ENCODE measurements around the gene PLXNA2.

Gene PLXNA2

DNA sequence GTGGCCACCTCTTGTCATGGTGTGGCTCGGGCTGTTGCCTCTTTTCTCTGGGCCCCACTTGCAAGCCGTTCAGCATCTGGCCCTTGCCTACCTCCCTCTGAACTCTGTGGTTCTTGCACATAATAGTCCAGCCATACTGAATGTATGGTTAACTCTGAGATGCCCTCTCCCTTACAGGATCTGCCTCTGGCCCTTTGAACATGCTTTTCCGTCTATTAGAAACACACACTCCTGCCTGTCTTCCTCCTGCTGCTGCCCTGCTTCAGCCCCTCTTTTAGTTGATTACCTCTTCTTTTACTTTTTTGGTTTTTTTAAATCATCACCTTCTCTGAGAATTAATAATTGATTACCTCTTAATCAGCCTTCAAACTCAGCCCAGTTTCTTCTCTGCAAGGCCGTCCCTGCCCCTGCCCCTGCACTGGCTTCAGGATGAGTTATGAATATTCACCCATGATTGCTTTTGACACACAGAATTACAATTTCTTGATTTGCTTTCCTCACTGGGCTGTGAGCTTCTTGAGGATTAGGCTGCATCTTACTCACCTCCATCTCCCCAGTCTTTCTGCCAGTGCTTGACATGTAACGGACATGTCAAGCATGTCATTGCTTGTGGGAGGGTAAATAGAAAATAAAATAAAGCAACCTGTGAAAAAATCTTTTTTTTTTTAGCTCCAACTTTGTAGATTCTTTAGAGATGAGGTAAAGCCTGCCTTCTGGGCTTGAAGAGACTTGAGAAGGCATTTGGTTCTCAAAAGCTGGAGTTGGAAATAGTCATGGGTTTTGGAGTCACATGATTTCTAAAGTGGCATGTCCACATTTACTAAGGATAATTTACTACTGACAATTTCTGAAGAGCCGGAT lies 158.3 kb downstream of the PLXNA2 start:
- no peak for DNase-seq

DNA sequence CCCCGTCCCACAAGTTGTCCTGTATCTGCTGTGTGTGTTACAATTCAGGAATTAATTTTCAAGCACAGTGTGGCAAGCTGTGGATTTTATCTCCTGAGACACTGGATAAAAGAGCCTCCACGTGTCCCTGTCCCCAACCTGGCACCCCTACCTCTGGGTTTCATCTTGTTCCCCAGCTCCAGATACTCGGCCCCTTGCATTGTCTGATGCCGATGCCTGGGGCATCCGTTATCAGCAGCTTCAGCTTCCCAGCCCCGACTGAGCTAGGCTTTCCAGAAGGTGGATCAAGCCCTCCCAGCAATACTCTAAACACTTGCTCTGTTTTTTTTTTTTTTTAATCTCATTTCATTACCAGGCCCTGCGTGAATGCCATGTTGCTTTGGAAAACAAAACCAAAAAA lies 159.4 kb downstream of the PLXNA2 start:
- no peak for DNase-seq

DNA sequence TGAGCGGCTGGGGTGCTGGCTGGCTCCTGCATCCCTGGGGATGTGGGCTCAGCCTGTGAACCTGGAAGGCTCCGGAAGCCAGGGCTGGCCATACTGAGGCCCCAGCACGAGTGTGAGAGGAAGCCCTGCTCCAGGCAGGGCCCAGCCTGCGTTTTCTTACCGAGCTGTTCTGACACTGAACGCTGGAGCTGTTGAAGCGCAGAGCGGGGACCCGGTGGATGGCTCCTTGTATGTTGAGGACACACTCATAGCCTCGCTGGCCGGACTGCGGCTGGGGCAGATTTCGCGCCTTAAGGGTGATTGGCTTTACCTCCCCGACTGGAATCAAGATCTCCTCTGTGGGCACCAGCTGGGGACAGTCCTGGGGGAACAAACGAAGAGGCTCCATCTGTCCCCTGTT lies 160.0 kb downstream of the PLXNA2 start:
- no peak for DNase-seq

DNA sequence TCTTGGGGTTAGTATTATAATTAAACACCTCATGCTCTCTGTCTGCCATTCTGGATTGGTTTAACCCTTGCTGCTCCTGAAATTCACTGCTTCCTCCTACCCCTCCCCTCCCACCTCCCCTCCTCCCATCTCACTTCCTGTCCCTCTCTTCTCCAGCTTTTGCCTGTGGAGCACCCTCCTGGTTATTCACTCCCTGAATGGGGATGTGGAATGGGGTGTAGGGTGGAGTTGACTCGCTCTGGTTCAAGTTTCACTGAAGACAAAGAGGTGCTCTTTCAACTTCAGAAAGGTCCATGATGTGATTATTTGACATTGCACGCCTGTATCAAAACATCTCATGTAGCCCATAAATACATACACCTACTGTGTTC lies 160.5 kb downstream of the PLXNA2 start:
- DNase-seq: no peak

DNA sequence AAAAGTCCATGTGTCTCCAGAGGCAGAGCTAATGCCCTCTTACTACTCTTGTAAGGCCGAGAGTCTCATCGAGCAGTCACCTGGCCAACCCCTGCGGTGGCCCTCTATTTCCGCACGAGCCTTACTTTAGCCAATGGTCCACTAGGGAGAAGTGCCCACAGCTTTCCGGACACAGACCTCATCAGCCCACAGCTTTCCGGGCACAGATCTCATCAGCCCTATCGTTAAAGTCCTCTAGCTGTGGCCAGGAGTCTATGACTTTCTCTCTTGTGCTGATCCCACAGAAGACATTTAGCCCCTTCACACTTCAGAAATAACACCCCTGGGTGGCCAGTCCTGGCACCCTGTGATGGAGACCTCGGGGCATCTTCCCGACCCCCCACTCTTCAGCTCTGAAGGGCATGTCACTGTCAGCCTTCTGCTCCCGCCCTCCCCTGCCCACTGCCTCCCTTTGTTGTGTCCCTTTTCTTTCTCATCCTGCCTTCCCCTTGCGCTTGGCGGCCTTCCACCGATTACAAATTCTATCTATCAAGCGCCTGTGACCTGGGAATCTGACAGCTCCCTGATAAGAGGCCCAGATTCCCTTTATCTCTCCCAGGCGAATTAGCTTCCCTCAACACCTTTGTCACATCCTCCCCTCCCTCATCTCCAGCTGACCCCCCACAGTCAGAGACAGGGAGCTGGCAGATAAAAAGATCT lies 161.0 kb downstream of the PLXNA2 start:
- no peak for DNase-seq

DNA sequence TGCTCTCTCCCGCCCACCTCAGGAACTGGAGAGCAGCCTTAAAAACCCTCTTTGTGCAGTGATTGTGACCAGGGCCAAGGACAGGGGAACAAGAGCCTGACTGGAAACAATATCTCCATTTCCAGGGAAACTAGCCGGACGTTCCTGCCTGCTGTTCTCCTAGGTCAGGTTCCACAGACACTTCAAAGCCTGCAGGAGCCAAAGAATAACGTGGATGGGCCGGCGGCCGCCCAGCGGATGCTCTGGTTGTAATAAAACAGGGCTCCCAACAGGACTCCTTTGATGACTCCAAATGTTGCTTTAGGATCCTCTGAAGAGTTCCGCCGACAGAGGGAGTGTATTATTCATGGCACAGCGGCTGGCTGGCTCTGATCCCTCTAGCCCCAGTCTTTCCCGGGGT lies 162.2 kb downstream of the PLXNA2 start:
- no peak for DNase-seq

DNA sequence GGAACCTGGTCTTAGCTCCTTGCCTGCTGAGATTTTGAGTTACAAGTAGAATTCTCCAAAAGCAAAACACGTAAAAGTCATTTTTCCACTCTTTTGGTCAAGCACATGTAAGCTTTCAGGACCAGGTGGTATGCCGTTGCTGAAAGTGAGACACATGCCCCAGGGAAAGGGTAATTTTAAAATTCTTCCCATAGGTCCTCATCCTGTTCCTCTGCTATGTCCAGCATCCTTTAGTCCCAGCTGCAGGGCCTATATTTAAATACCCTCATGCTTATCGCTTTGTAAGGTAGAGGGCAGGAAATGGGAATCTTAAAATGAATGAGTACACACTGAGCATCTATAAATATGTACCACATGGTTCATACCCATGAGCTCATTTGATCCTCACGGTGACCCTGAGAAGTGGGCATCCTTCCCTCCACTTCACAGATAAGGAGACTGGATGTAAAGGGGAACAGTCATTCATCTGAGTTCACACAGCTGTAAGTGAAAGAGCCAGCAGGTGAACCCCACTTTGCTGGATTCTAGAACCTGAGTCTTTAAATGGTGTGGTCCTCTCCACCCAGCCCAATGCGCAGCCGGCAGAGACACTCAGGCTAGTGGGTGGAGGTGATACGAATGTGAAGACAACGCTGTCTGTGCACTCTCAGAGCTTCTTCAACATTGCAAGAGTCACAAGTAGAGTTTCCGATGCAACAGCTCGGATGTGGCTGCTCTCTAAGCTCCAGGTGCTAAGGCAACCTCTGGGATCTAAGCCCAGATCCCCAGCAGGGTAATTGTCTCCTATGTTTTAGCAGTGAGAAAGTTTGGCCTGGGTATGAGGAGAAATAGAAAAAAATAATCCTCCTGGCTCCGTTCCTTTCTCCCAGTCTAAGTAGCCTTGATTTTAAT lies 163.5 kb downstream of the PLXNA2 start:
- no peak for DNase-seq

DNA sequence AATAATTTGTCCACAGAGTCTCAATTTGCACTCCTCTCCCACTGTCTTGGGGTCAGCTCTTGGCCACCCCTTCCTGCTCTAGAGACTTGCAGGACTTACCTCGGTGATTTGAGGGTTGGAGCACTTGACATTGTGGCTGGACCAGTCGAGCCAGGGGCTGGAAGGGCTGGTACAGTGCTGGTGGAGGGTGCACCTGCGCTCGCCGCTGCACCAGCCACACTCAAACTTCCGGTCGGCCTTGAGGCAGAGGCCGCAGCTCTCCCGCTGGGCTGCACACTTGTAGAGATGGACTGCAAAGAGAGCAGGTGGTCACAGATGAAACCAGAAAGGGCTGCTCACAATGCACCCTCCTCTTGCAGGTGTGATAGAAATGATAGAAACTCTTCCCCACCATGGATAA lies 165.0 kb downstream of the PLXNA2 start:
- no peak for DNase-seq

DNA sequence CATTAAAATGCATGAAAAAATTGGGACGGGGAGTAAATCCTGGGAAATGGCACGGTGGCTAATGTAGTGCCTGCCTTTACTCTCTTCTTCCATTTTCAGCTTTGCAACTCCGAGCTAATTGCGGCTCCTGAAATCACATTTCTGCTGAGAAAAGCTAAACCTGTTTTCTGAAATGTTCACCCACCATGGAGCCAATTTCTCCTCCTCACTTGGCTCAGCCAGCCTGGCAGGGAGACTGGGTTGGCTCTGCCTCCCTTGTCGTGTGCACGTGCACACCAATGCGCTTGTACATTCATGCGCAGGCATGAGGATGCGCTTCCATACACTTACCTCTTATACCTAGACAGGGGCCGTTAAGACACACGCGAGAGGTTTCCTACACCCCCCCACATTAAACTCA lies 165.4 kb downstream of the PLXNA2 start:
- DNase-seq: no peak

DNA sequence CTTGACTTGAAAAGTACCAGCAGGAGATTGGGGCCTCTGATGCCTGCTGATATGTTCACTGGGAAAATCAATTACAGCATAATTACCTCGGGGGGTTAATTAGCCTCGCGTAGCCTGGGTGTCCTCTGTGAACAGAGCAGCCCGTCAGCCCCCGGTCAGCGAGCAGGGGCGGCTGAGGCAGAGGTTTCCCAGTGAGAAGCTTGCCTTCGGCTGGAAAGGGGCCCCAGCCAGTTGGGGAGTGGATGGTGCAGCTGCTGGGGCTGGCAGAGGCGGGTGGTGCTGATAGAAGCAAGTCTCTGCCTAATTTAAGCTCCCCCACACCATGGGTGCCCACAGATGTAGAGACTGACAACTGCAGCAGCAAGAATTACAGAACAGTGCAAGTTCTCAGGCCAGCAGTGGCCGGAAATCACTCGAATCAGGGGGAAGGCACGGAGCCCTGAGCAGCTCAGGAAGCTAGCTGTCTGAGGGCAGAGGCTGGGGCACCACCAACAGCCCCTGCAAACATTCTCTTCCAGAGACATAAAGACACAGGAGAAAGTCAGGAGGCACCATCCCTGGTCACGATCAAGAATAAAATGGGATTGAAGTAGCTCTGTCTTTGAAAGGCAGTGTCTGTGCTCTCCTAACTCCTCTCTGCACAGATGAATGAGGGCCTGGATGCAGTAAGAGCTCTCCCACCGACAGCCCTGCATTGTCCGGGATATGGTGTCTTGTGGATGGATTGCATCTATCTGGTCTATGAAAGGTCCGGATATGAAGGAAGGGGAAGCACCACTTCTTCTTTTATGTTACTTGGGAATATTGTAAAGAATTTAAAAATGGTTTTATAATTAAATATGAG lies 166.7 kb downstream of the PLXNA2 start:
- no peak for DNase-seq

DNA sequence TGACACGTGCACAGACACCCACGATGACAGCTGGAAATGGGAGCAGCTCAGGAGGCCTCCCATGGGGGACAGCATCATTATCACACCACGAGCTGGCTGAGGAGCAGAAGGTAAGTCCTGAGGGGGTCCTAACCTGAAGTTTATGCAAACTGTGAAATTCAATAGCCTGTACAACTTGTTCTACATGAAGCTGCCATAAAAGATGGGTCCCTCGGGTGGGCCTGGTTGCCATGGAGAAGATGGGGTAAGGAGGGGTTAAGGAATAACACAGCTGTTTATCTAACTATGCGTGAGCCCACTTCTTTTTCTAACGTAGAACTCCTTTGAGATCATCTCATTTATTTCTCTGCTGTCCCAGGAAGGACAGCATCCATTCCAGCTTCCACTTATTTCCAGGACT lies 169.8 kb downstream of the PLXNA2 start:
- DNase-seq: no peak

DNA sequence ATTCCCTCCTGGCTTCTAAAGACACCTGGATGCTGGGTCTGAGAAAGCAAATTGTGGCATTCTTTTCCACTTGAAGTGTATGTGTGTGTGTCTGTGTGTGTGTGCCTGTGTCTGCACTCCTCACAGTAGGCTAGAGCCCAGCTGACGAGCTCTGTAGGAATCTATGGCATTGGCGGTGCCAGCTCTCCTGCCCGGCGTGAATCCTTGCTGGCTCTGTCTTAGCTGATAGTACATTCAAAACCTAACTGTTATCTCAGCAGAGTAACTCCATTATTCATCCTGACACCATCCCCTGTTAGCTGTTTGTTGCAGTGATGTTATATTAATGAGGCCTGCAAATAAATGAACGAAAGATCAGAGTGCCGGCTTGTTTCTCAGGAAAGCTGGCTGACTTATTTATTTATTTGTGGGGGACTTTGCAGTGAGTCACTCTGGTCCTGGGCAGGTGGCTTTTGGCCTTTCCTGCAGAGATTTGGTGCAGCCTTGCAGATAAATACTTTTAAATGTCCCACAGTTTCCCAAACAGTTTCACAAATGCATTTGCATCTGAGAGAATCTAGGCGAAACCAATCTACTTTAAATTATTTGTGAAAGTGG lies 172.7 kb downstream of the PLXNA2 start:
- no peak for DNase-seq

DNA sequence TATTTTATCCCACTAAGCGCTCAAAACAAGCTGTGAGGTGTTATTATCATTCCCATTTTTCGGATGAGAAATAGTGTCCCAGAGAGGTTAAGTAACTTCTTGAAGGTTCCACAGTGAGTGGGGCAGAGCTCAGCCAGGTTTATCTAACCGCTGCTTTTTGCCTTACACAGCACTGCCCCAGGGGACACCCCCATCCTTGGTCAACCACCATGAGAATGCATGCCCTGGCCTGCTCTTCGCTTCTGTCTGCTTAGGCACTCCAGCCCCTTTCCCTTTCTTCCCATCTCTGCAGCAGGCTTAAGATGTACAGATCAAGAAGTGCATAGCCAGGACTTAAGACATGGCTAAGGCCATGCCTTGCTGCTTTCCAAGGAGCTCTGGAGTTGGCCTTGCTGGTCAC lies 174.3 kb downstream of the PLXNA2 start:
- no peak for DNase-seq

DNA sequence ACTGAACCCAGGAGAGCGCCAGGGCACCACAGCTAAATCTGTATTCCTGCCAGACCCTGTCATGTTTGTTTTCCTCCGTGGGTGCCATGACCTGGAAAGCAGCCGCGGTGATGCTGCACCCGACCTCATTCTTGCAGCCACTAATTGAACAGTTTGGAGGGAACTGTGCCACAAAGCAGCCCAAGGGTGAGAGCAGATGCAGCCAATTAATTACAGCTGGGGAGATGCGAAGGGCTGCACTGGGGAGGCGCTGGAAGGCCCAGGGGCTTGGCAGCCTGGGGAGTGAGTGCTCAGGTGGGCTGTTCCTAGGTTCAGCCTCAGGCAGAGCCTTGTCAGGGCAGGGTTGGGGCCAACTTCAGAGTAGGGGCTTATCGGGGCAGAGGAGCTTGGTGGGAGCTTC lies 174.9 kb downstream of the PLXNA2 start:
- DNase-seq: no peak

DNA sequence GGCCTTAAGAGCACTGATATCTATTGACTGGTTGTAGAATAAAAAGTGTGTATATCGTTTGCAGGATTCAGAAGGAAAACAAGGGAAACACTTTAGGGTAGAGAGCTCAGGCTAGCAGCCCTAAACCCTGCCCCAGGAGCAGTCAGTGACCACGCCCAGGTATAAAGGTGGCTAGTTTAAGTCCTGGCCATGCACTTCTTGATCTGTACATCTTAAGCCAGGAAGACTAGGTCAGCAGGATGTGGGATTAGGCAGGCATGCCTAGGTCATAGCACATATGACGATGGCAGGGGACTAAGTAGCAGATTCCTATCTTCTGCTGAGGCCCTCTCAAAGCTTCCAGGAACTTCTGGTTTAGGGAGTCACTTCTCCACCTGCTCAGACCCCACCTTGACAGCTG lies 175.3 kb downstream of the PLXNA2 start:
- DNase-seq: no peak

DNA sequence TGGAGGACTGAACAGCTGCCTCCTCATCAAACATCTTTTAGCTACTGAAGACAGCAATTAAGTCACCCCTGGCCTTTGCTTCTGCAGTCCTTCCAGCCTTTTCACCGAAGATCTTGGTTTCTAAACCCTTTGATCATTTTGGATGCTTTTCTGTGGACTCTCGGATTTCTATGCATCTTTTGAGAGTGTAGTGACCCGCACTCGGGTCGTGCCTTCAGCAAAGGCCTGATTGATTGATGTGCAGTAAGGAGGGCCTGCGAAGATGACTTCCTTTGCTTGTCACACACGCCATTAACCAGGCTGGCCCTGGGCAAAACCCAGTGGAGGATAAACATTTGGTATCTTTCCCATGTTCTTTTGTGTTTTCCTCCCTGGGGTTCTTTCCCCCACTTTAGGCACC lies 175.8 kb downstream of the PLXNA2 start:
- DNase-seq: no peak

DNA sequence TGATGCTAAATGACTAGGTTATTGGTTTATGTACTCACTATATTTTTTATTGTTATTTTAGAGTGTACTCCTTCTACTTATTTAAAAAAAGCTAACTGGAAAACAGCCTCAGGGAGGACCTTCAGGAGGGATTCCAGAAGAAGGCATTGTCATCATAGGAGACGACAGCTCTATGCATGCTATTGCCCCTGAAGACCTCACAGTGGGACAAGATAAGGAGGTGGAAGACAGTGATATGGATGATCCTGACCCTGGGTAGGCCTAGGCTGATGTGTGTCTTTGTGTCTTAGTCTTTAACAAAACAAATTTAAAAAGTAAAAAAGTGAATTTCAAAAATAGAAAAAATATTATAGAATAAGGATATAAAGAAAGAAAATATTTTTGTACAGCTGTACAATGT lies 177.6 kb downstream of the PLXNA2 start:
- no peak for DNase-seq

DNA sequence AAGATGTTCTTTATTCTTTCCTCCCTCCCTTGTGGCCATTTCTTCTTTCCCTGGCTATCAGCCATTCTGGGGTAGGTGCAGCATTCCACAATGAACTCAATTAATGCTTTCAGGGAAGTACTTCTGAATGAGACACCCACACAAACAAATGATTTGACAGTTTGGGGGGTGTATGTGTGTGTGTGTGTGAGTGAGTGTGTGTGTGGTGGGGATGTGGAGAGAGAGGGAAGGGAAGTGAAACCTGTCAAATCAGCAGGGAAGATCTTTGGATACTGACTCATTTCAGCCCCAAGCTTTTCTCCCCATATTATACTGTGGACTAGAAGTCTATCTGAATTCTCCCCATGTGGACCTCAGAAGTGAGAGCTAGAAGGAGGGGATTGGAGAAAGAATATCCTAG lies 178.3 kb downstream of the PLXNA2 start:
- DNase-seq: no peak

DNA sequence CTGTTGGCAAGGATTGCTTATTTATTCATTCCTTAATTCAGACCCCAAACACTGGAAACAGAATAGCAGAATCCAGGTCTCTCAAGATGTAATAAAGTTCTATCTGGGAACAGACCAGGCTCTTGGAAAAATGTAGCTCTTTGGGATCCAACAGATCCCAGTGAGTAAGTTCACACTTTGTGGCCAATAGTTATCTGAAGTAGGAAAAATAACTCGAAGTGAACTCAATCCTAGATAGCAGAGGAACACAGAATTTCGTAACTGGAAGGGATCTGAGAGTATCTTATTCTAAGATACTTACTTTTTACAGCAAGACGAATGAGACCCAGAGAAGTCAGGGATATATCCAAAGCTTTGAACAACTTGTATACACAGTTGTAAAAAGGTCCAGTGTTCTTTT lies 182.6 kb downstream of the PLXNA2 start:
- DNase-seq: no peak

DNA sequence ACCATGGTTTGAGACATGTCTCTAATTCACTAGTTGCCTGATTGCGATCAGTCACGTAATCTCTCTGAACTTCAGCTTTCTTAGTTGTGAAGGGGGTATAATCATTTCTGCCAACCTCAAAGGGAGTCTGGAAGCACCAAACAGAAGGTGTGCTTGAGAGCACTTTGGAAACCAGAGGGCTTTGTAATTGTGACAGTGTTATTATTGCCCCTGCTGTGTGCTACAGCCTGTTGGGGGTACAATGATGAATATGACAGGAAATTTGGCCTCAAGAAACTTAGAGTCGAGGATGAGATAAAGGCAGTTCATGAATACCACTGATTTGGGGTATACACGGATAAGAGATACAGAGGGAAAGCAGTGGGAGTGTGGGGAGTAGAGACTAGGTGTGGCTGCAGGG lies 183.1 kb downstream of the PLXNA2 start:
- no peak for DNase-seq

DNA sequence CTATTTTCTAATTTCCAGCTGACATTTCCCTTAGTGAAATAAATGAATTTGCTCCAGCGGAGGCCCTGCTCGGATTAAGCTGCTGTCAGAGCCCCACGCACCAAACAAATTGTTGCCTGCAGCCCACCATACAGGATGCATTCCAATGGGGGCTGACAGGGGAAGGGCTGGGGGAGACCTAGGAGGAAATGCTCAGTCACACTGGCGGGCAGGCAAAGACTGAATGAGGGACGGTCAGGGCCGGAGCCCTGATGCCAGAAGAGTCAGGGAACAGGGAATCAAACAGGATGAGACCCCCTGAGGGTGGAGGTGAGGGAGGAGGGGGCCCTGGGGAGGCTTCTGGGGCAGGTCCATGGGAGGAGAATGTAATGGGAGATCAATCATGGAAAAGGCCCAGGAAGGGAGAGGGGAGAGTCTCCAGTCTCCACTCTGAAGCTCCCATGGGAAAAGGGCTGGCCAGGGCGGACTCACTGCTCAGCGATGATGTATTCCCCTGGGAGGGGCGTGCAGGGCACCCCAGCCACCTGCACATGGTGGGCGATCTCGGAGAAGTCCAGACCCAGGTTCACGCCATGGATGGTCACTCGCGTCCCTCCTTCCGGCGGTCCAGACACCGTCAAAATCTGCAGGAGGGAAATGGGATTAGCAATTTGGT lies 183.8 kb downstream of the PLXNA2 start:
- no peak for DNase-seq

All from stimulated activated naive CD4-positive, alpha-beta T cell (primary cell).